MM.1S (cell line): ENCODE data around the gene FUT3.

Experiments used
- EZH2 ChIP-seq: fragments of 300-600 bp; sonication (generic); optimal IDR thresholded peaks from 2 replicates; pipeline ENCODE3; 2017; ENCODE audit warnings: low read depth, mild to moderate bottlenecking, antibody characterized with exemption, low read length, mixed read lengths
- TF ChIP-seq, protein P1 (sequence below): fragments of 300-600 bp; sonication (generic); IDR thresholded peaks from 2 replicates; pipeline ENCODE4 v1.5.1; 2016; ENCODE audit warnings: antibody characterized with exemption, low read length, mixed read lengths

GRCh38 chr19:5809053-5809452 is 42.2 kb downstream of the FUT3 start:
- no peak for TF ChIP-seq EZH2
- TF ChIP-seq, protein P1, sequence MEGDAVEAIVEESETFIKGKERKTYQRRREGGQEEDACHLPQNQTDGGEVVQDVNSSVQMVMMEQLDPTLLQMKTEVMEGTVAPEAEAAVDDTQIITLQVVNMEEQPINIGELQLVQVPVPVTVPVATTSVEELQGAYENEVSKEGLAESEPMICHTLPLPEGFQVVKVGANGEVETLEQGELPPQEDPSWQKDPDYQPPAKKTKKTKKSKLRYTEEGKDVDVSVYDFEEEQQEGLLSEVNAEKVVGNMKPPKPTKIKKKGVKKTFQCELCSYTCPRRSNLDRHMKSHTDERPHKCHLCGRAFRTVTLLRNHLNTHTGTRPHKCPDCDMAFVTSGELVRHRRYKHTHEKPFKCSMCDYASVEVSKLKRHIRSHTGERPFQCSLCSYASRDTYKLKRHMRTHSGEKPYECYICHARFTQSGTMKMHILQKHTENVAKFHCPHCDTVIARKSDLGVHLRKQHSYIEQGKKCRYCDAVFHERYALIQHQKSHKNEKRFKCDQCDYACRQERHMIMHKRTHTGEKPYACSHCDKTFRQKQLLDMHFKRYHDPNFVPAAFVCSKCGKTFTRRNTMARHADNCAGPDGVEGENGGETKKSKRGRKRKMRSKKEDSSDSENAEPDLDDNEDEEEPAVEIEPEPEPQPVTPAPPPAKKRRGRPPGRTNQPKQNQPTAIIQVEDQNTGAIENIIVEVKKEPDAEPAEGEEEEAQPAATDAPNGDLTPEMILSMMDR: no peak
